GM18517 (cell line): ENCODE measurements around the gene IMPG1.
"Not testable (repeated sequence)": the region's sequence is repeated elsewhere in the genome, so short reads cannot be mapped to it uniquely, and the experiment has no call there.

Experiments
- ATAC-seq: cut with Tn5 transposase; IDR thresholded peaks from one replicate; pipeline ENCODE4 v1.9.1; 2021; ENCODE audit warnings: mild to moderate bottlenecking, moderate library complexity; ENCODE audit not compliant: unreplicated experiment

Gene IMPG1

DNA sequence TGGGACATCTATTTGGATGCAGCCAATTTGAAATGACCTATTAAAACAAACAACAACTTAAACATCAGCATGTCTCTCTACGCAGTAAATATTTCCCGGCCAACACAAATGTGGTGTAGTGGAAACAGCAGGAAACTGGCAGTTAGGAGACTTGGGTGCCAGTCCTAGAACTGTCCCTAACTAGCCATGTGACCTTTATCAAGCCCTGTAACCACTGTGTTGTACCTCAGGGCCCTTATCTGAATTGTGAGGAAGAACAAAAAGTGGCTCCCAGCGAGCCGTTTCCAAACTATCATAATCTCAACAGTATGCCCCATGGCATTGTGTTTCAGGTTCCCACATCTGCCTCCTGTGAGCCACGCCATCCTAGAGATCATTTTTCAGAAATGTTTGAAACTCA, 124.5 kb downstream of the IMPG1 start:
- ATAC-seq: no peak

DNA sequence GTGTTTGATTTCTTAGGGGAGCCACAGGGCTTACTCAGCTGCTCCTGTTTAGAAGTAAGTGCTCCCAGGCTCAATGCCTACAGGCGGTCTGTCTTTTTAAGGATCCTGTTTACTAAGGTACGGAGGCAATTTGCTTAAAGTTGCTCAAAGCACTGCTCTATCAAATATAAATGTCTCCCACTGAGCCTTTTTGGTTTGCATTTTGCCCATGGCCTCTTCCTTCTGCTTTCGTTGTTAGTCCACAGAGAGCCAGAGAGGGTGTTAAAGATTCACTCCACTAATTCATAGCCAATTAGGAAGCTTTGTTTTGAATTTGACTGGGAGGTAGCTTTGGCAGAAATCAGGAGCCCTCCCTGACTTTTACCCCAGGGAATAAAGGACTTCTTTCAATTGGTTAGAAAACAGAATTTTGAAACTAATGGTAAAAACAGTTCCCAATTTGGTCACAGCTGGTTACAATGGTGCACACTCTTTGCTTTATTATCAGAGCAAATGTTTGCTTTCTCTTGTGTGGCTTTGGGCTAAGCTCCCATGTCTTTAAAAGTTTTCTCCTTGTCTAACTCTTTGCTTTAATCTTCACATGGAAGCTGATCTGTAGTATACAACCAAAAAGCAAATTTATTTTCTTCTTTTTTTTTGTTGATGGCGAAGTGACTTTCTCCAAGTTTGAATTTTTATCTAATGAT, 126.2 kb downstream of the IMPG1 start:
- no peak for ATAC-seq

DNA sequence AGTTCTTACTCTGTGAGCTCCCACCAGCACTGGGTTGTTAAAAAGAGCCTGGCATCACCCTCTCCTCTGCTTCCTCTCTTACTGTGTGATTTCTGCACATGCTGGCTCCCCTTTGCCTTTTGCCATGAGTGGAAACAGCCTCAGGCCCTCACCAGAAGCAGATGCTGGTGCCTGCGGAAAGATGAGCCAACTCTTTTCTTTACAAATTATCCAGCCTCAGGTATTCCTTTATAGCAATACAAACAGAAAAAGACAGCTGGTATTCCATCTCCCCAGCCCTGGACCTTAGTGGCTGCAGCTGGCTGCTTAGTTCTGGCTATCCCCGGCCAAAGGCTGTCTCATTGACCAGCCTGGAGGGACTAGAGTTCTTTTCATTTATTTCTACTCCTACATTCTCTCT, 129.1 kb downstream of the IMPG1 start:
- no peak for ATAC-seq

- no peak for ATAC-seq
Measured at GRCh38 chr6:75941509-75941908, 131.0 kb downstream of the IMPG1 start.

- ATAC-seq: no peak
Measured at GRCh38 chr6:75940564-75940963, 131.9 kb downstream of the IMPG1 start.

- ATAC-seq: no peak
Measured at GRCh38 chr6:75937846-75938245, 134.6 kb downstream of the IMPG1 start.

GRCh38 chr6:75936682-75937081, 135.8 kb downstream of the IMPG1 start:
- ATAC-seq: no peak

DNA sequence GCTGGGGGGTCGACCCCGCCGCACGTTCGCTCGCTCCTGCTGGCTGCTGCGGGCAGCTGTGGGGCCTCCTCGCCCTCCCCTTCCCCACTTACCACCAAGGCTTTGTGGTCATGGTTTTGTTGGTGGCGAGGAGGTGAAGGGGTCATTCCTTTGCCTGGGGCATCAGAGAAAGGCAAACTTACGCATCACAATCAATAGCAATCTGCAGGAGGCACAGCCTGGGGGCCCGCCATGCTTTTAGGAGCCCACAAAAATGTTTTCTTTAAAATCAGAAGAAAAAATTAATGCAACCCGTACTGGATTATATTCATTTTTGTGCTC, 137.0 kb downstream of the IMPG1 start:
- ATAC-seq: no peak

- ATAC-seq: peak; percentile 77
Measured at GRCh38 chr6:75934643-75935472, 137.6 kb downstream of the IMPG1 start.

GRCh38 chr6:75933387-75933975, 139.0 kb downstream of the IMPG1 start:
- ATAC-seq: no peak

DNA sequence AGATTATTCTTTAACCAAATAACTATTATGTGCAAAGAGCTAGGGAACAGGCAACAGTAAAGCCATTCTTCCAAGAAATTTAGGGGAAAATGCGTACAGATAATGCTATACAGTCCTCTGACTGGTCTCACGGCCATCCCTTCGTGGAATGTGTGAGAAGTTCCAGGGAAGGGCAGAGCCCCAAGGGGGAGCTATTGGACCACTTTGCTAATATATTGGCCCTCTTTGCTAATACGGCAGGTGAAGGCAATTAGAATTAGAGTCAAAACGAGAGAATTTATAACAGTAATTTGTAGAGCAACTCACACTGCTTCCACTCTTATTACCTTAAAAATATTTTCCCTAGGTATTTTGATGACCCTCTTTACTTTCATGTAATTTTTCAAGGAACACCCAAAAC, 140.4 kb downstream of the IMPG1 start:
- ATAC-seq: no peak

- ATAC-seq: no peak
Measured at GRCh38 chr6:75931011-75931680, 141.3 kb downstream of the IMPG1 start.

DNA sequence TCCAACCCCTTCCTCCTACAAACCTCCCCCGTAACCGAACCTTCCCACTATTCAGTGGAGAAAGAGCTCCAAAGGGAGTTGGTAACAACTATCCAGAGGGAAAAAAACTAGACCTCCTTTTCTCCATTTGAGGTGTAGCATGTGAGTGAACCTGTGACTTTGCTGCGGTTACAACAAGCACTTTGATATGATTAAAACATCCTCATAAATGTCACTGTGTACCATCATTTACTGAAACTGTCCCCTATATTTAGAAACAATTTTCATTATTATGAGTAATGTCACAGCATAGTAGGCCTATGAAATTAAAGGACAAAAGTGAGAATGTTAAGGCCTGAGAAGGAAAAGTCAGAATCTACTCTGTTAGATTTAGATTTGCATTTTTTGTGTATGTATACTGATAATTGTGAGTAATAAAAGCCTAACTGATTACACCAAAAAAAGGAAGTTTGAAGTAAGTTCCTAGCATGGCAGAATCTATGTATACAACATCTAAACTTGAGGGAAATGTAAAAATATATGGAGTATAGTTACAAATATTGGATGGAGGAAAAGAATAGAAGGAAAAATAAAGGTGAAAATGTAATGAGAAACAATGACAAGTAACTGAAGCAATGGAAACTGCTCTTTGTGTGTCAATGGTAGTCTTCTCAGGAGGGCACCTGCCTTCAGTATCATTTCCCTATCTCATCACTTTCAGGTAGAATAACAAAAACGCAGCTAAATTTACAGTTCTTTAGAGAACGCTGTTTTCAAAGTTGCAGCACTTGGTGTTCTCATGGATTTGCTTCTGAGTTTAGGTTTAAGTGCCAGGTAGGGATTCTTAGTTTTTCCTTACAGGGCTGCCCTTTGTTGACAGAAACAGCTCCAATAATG, 145.9 kb downstream of the IMPG1 start:
- peak; percentile 69 for ATAC-seq

DNA sequence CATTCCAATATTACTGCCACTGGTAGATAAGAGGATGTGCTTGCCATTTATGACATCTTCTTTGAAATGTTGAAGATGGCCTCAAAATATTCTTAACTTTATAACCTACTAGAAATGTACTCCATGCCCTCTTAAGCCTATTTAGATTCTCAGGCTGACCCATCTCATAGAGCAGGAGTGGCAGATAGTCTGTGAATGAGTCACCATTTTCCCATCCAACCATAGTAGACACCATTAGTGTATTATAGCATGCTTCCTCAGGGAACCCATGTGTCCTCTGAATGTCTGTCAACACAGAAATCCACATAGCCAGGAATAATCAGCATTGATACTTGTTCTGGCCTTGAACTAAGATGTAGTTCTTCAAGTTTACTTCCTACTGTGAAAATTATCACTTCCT, 150.2 kb downstream of the IMPG1 start:
- ATAC-seq: no peak

GRCh38 chr6:75913040-75913439, 159.4 kb downstream of the IMPG1 start:
- ATAC-seq: no peak

DNA sequence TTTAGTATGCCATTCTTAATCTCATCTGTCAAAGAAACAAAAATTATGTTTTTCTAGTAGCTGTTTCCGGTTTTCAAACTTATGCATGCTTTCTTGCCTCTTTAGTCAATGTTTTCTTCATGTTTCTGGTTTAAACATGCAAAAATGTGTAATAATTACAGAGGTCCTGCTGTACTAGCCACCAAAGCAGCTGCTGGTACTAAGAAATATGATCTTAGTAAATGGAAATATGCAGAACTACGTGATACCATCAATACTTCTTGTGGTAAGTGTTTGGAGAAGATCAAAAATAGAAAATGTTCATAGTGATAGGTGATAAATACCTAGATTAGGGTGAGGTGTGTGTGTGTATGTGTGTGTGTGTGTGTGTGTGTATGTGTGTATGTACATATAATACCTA, 165.0 kb downstream of the IMPG1 start:
- ATAC-seq: no peak

DNA sequence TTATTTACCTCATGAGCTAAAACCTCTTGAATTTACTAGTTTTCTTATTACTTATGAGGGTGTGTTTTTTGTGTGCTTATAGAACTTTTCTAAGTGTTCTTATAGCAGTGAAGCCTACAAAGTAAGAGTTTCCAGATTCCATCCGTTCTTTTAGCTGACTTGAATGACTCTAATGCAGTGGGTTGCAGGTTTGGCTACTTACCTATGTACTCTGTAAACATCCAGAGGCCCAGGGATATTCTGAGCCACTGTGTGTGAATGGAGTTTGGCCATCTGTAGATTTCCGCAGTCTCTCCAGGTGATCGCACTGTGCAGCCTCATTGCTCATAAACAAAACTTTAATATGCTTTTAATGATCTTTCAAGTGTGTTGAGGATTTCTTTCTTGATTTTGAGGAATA, 165.6 kb downstream of the IMPG1 start:
- no peak for ATAC-seq

DNA sequence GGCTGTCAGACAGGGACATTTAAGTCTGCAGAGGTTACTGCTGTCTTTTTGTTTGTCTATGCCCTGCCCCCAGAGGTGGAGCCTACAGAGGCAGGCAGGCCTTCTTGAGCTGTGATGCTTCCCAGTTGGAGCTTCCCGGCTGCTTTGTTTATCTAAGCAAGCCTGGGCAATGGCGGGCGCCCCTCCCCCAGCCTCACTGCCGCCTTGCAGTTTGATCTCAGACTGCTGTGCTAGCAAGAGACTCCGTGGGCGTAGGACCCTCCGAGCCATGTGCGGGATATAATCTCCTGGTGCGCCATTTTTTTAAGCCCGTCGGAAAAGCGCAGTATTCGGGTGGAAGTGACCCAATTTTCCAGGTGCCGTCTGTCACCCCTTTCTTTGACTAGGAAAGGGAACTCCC, 167.3 kb downstream of the IMPG1 start:
- ATAC-seq: not testable (repeated sequence)

DNA sequence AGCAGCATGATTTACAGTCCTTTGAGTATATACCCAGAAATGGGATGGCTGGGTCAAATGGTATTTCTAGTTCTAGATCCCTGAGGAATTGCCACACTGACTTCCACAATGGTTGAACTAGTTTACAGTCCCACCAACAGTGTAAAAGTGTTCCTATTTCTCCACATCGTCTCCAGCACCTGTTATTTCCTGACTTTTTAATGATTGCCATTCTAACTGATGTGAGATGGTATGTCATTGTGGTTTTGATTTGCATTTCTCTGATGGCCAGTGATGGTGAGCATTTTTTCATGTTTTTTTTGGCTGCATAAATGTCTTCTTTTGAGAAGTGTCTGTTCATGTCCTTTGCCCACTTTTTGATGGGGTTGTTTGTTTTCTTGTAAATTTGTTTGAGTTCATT, 172.2 kb downstream of the IMPG1 start:
- ATAC-seq: not testable (repeated sequence)

GRCh38 chr6:75896526-75896925, 175.9 kb downstream of the IMPG1 start:
- no peak for ATAC-seq

DNA sequence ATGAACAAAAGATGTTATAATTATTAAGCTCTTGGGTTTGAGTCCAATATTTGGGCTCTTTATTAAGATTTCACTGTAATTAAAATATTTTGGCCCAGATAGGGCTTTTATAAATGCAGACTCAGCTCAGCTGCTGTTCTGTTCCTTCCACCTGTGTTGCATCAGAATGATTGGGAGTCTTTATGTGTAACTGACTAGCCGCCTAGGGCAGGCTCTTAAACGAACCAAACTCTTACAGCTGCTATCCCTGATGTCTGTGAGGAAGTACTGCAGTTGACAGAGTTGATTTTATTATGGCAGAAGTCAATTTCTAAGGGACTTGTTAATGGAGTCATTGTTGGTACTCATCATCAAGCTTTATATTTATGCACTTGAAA, 178.7 kb downstream of the IMPG1 start:
- no peak for ATAC-seq
